SK-N-MC (cell line): ENCODE data around the gene CFAP141.

ENCODE experiments used
- EZH2 ChIP-seq: fragments of 200-600 bp; sonication (generic); IDR thresholded peaks from one replicate; pipeline ENCODE4 v1.6.1; 2017; ENCODE audit warnings: antibody characterized with exemption
- FOXP2 ChIP-seq: optimal IDR thresholded peaks from 2 replicates; pipeline ENCODE3; 2011; ENCODE audit warnings: mild to moderate bottlenecking, moderate library complexity; ENCODE audit not compliant: insufficient read depth; ENCODE audit errors: extremely low read length, control extremely low read depth
- POLR2AphosphoS5 ChIP-seq: IDR thresholded peaks from 2 replicates; pipeline ENCODE4 v1.6.1; 2012; ENCODE audit warnings: mild to moderate bottlenecking, low read depth, low read length, borderline replicate concordance

GRCh38 chr1:154221278-154222001 is 15.3 kb upstream of the CFAP141 start:
- peak; percentile 16; the same call in 1 of the 2 replicates for TF ChIP-seq POLR2AphosphoS5
- no peak for TF ChIP-seq EZH2
- TF ChIP-seq FOXP2: no peak
